Ecto neural progenitor cell (in vitro differentiated cells): ENCODE measurements around the gene CHMP5.

Source experiments
- DNase-seq: peaks from one replicate; pipeline ENCODE4 v3.0.0-alpha.2; 2018; ENCODE audit warnings: low spot score

The CHMP5 gene

GRCh38 chr9:33244137-33244784 is 20.6 kb upstream of the CHMP5 start:
- no peak for DNase-seq

- no peak for DNase-seq
Observed at GRCh38 chr9:33245341-33245740, 19.5 kb upstream of the CHMP5 start.

- DNase-seq, result no peak
Observed at GRCh38 chr9:33246269-33246860, 18.5 kb upstream of the CHMP5 start.

- DNase-seq, result no peak
Observed at GRCh38 chr9:33248606-33249005, 16.2 kb upstream of the CHMP5 start.

DNA sequence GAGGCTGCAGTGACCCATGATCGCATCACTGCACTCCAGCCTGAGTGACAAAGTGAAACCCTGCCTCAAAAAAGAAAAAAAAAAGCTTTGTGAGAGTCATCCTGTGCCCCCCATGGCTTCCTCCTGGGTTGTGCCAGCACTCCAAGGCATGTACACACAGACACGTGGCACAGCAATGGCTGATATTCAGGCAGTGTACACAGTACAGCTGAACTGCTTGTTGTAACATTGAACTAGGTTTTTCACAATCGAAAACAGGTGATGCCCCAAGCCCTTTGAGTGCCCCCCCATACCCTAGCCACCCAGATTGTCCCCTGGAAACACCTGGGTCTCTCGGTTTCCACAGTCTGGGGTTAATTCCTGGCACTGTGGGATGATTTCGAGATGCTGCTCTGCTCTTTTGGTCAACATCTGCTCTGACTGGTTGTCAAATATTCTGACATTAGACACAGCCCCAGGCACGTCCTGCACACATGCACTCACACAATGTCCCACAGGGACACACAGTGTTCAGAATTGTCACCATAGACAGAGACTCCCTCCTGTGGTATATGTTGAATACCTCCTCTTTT is 15.7 kb upstream of the CHMP5 start:
- DNase-seq, result no peak

DNA sequence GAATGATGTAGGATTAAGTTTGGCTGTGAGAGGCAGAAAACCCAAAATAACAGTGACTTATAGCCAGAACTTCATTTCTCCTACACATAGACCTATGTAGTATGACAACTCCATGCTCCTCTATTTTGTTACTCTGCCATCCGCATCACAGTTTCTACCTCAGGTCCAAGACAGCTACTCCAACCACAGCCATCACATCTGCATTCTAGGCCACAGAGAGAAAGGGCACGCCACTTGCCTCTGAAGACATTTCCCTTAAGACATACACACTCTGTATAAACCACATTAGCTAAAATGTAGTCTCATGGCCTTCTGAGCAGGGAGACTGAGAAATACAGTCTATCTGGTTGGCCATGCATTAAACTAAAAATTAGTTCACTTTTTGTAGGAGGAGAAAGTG is 14.9 kb upstream of the CHMP5 start:
- DNase-seq, result no peak

DNA sequence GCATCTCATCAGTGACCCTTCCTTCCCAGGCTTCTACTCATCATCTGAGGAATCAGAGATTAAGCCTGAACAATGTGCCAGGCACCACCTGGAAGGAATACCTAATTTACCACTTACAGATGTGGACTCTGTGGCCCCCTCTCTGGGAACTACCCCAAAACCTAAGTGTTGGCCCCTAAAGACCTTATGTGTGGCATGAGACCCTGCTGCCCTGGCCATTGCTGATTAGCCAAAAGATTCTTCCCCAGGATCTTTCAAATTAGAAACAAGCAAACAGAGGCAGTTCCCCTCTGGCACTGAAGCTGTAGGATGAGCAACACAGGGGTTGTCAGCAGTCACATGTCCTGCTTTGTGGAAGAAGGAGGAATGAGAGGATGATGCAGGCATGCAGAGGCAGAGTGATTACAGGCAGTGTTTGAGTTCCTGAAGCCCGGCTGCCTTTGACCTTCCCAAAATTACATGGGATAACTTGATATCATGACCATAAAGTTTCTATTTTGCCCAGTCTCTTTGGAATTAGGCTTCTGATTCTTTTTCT is 14.3 kb upstream of the CHMP5 start:
- DNase-seq, result no peak

DNA sequence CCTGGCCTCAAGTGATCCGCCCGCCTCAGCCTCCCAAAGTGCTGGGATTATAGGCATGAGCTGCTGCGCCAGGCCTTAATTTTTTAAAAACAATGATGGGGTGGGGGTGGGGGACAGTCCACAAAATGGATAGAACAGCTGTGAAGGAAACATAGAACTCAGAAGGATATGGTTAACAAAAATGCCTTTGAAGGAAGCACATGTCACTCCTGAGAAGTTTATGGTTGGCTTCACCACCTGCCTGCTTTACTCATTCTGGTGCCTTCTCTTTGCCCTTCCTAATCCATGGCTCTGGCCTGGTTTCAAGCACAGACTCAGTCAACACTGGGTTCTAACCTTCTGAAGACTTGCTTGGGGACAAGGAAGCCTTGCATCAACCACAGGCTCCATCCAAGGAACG is 10.6 kb upstream of the CHMP5 start:
- DNase-seq, result no peak

DNA sequence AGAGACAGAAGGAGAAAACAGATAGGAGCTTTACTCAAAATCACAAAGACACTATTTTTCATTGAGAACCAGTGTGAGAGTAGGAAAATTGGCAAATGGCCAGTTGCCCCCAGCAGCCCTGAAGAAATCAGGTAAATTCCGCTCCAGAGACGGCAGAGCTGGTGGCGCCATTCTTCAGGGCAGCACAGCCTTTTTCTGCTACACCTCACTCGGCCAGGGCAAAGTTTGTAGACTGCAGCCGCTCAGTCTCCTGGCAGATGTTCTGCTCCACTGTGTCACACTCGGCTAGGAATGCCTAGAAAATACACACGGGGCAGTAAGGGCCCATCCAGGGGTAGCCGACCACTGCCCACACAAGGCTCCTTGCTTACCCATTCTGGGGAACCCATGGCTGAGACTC is 9.8 kb upstream of the CHMP5 start:
- no peak for DNase-seq

DNA sequence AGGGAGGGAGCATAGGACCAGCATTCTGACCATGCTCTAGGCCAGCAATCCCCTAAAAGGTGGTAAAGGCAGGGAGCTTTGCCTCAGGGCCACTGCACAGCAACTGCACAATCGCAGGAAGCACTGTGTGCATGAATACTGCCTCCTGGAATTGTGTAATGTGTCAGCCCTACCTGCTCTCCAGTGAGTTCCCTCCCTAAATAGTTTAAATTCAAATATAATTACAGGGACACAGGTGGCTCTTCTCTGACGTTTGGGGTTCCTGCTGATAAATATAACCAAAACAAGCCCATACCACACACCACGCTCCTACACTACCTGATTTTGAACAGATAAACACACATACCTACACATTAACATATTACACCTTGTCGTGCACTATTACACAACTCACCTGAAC is 9.4 kb upstream of the CHMP5 start:
- no peak for DNase-seq

- no peak for DNase-seq
Observed at GRCh38 chr9:33256236-33256635, 8.6 kb upstream of the CHMP5 start.

- DNase-seq, result no peak
Observed at GRCh38 chr9:33257276-33257675, 7.6 kb upstream of the CHMP5 start.

GRCh38 chr9:33260372-33260771 is 4.5 kb upstream of the CHMP5 start:
- no peak for DNase-seq

- DNase-seq, result no peak
Observed at GRCh38 chr9:33263131-33264002, 1.5 kb upstream of the CHMP5 start.

DNA sequence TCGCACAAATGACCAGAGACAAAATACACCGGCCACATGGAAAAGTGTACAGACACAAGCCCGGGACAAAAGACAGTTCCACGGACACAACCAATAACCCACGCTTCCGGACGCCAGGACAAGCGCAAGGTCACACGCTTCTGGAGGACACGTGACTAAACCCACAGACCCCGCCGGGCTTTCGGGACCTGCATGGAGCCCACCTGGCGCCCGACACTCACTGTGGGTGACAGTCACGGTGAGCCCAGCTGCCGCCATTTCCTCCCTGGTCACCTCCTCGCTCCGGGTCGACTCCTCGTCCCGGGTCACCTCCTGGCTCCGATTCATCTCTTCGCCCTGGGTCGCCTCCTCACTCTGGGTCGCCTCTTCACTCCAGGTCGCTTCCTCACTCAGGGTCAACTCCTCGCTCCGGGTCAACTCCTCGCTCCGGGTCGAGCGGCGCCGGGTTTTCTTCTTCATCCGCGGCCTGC is 811 bp upstream of the CHMP5 start:
- no peak for DNase-seq

GRCh38 chr9:33265211-33265865 is 489 bp downstream of the CHMP5 start:
- DNase-seq, result no peak

GRCh38 chr9:33267151-33267767 is 2.4 kb downstream of the CHMP5 start:
- no peak for DNase-seq

DNA sequence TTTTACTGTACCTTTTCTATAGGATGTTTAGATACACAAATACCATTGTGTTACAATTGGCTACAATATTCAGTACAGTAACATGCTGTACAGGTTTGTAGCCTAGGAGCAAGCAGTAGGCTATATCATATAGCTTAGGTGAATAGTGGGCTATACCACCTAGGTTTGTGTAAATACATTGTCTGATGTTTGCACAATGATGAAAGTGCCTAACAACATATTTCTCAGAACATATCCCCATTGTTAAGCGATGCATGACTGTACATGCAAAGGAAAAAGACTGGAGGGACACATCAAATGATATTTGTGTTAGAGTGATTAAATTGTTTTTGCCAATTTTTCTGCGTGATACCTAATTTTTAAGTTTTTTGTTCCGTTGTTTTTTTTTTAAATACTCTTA is 5.3 kb downstream of the CHMP5 start:
- DNase-seq, result no peak

DNA sequence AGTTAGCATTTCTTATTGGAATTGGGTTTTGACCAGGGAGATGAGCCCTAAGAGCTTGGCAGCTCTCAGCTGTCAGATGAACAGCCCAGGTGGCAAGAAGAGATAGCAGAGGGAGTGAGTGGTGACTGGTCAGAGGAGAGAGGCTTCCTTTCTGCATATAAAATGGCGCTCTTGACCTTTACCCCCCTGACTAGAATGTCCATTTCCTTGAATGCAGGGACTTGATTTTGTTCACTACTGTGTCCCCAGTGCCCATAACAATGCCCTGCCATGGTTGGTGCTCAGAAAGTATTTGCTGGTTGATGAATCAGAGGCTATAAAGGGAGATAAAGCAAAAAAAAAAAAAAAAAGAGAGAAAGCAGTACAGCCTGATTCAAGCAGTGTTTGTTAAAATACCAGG is 7.2 kb downstream of the CHMP5 start:
- DNase-seq, result no peak

DNA sequence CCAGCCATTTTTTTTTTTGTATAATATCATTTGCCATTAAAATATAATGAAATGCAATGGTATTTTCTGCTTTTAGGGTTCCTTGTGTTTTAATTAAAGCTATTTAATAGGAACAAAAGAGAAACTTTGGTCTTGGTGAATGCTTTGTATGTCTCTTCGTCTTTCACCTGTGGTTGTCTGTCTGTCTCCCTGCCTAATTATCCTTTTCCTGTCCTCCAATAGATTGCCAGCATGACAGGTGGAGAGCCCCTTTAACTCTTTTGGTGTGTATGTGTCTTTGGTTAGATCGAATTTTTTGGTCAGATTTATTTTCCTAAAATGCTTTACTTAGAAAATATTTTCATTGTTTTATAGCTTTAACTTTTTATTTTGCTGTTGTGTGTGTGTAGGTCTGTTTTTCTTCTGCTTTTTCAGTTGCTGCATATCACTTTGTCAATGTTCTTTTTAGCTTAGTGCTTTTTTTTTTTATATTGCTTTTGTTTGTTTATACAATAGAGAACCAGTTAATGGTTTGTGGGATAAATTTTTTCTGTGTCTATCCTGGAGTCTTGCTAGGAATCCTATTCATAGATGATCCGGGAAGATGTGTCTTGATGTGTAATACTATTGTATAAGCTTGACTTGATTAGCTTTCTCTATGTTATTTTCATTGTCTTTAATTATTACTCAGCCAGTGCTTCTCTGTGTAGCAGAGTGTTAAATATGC is 8.6 kb downstream of the CHMP5 start:
- DNase-seq, result no peak

DNA sequence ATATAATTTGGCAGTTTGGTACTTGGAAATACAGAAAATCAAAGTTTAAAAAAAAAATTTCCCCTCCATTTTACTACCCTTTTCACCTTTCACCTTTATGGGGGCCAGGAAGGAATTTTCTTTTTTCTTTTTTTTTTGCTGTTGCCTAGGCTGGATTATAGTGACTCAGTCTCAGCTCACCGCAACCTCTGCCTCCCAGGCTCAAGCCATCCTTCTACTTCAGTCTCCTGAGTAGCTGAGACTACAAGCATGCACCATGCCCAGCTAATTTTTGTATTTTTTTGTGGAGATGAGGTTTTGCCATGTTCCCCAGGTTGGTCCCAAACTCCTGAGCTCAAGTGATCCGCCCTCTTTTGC is 9.1 kb downstream of the CHMP5 start:
- DNase-seq, result no peak
